ENCODE data around the gene RCAN2.

The RCAN2 gene

DNA sequence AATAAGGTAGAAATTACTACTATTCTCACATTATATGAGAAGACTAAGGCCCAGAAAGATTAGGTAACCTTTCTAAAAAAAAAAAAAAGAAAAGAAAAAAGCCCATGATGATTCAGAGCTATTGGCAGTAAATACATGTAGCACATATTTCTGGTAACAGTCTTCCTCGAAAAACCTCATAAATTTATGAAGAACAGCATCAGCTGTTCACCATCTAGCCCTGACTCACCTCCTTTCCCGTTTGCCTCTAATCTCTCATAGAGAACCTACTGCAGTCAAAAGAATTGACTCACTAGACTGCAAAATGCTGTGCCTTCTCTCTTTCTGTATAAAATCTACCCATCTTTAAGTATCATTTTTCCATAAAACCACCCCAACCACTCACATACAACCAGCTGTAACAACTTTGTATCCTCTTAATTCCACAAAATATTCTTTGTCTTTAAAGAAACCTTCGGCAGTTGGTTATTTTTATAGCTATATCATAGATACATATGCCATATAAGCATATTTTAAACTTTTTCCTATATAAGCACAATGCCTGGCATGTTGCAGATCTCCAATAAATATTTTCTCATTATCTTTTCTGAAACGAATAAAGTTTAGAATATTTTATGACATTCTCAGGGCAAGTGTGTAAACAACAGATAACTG lies 167.8 kb downstream of the RCAN2 start:
- DNase-seq (ENCODE audit: insufficient read length, low spot score), result no peak
- TF ChIP-seq, protein P1, sequence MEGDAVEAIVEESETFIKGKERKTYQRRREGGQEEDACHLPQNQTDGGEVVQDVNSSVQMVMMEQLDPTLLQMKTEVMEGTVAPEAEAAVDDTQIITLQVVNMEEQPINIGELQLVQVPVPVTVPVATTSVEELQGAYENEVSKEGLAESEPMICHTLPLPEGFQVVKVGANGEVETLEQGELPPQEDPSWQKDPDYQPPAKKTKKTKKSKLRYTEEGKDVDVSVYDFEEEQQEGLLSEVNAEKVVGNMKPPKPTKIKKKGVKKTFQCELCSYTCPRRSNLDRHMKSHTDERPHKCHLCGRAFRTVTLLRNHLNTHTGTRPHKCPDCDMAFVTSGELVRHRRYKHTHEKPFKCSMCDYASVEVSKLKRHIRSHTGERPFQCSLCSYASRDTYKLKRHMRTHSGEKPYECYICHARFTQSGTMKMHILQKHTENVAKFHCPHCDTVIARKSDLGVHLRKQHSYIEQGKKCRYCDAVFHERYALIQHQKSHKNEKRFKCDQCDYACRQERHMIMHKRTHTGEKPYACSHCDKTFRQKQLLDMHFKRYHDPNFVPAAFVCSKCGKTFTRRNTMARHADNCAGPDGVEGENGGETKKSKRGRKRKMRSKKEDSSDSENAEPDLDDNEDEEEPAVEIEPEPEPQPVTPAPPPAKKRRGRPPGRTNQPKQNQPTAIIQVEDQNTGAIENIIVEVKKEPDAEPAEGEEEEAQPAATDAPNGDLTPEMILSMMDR (IDR thresholded peaks at IDR 0.05; ENCODE audit: insufficient read depth, missing control alignments), result no peak
- no peak for FAIRE-seq

DNA sequence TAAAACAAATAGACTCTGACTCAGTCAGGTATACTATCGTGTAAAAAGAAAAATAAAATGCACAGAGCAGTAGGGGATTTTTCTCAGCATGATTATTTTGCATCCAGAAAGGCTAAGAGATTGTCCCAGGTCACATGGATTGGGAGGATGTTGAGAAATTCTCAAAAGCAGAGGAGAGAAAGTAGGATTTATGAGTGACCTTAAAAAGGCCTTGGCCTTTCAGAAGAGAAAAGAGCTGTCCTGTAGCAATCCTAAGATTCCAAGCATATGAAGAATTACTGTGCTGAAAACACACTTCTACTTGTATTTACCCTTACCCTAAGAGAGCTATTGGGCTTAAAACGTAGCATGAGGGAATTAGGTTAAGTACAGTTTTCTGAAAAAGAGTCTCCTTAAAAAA lies 170.7 kb downstream of the RCAN2 start:
- FAIRE-seq (no peak), DNase-seq (ENCODE audit: insufficient read length, low spot score) (no peak)
- TF ChIP-seq, protein P1 (IDR thresholded peaks at IDR 0.05; ENCODE audit: insufficient read depth, missing control alignments), result no peak

DNA sequence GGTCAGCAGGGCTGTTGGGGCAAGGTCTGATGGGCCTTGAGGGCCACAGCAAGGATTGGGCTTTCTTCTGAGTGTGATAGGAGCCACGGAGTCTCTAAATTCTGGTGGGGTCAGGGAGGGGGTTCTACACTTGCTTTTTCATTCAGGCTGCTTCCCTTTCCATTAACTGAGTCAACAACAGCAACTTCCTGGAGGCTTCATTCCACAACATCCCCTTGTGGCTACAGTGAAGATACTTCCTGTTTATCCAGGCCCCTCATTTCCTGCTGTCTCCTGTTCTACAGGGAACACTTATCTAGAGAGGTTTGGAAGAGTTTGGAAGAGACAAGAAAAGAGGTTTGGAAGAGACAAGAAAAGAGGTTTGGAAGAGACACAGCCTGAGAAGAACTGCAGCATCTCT lies 175.7 kb downstream of the RCAN2 start:
- DNase-seq (ENCODE audit: insufficient read length, low spot score) (no peak), FAIRE-seq (no peak)
- TF ChIP-seq, protein P1 (IDR thresholded peaks at IDR 0.05; ENCODE audit: insufficient read depth, missing control alignments), result no peak

DNA sequence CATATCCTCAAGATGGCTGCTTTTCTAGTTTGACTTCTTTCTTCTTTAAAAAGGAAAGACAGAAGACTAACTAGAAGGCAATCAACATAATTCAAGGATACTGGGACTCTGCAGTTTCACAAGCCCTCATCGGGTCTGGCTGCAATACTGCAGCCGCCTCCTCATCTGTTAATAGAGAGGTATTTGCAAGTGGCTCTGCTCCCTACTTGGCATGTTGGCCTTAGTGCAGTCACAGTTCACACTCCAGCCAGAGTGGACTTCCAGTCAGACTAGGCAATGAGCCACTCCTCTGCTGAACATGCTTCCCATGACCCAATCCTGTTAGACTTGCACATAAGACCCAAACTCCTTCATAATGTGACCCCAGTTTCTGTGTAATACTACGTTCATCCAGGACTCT lies 178.6 kb downstream of the RCAN2 start:
- FAIRE-seq, result no peak
- TF ChIP-seq, protein P1 (IDR thresholded peaks at IDR 0.05; ENCODE audit: insufficient read depth, missing control alignments), result no peak

DNA sequence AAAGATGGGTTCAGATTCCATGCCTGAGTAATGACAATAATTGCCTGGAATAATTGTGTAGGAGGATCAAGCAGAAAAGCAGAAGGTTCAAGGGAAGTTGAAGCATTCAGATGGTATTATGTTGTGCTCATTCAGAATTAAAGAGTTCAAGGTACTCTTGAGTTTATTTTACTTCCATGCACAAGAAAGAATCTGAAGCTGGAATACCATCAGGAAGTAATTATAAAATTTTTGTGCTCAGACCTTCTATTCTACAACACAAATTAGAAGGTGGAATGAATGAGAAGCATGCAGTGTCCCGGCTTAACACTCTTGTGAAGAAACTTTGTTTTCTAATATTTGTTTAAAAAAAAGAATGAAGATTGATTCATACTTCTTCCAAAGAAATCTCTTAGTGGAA lies 181.1 kb downstream of the RCAN2 start:
- DNase-seq (ENCODE audit: insufficient read length, low spot score), result no peak
- no peak for FAIRE-seq
- TF ChIP-seq, protein P1 (IDR thresholded peaks at IDR 0.05; ENCODE audit: insufficient read depth, missing control alignments), result no peak

More for the DNA sequence above, 178.6 kb downstream of the RCAN2 start:
- no peak for DNase-seq (ENCODE audit: insufficient read length, low spot score)

DNA sequence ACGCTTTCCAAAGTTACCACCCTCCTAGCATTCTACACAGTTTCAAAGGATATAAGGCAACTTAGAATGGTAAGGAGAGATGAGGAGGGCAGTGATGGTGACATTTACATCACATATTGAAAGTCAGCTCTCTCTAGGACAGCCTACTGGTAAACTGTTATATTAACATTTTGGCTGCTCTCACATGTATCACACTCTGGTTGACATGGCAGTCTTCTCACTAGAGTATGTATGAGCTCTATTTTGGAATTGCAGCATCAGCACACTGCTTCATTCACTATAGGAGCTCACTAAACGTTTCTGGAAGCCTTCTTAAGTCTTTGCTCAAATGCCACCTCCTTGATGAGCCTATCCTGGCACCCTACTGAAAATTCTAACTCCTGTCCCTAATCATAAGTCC lies 184.8 kb downstream of the RCAN2 start:
- TF ChIP-seq, protein P1 (IDR thresholded peaks at IDR 0.05; ENCODE audit: insufficient read depth, missing control alignments), result no peak
- FAIRE-seq (no peak), DNase-seq (ENCODE audit: insufficient read length, low spot score) (no peak)

DNA sequence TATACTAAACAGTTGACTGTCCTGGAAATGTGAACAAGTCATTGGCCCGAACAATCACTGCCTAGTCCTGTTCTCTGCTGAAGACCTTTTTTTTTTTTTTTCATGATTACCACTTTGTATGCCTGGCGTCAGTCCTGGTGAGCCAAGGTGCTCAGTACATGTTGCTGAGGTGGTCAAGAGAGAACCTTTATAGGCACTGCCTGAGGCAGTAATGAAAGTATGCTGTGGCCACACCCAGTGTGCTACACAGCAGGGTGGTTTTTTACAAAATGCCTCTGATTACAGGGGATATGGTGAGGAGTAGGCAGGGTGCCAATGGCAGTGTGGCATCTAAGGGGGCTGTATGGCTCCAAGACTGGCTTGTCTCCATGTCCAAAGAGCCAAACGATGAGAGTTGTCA lies 185.4 kb downstream of the RCAN2 start:
- no peak for FAIRE-seq
- TF ChIP-seq, protein P1 (IDR thresholded peaks at IDR 0.05; ENCODE audit: insufficient read depth, missing control alignments), result no peak
- no peak for DNase-seq (ENCODE audit: insufficient read length, low spot score)
